Endodermal cell (in vitro differentiated cells): ENCODE data around the gene NTRK1. TPM values are rescaled to one million over a fixed set of nuclear protein-coding genes. Genes with fewer than 3 reads are reported as not detected.

Experiments
- DNase-seq: peaks from one replicate; pipeline ENCODE4 v3.0.0-alpha.2; 2017
- H3K27ac ChIP-seq: 2 replicates; pipeline ENCODE4 v1.5.1; 2013; ENCODE audit warnings: mild to moderate bottlenecking, low read depth, low read length, moderate library complexity
- H3K27me3 ChIP-seq: 2 replicates; pipeline ENCODE4 v1.6.1; 2013; ENCODE audit warnings: mild to moderate bottlenecking, low read length, moderate library complexity; ENCODE audit not compliant: insufficient read depth, control insufficient read depth, poor library complexity, severe bottlenecking
- H3K36me3 ChIP-seq: 2 replicates; pipeline ENCODE4 v1.7.0; 2013; ENCODE audit warnings: mild to moderate bottlenecking, low read length, moderate library complexity; ENCODE audit not compliant: control insufficient read depth, insufficient read depth
- H3K4me1 ChIP-seq: one replicate; pipeline ENCODE4 v1.7.0; 2013; ENCODE audit warnings: low read length; ENCODE audit not compliant: control insufficient read depth, insufficient read depth
- H3K4me3 ChIP-seq: 2 replicates; pipeline ENCODE4 v1.5.1; 2013; ENCODE audit warnings: mild to moderate bottlenecking, low read length, moderate library complexity
- H3K9ac ChIP-seq: 2 replicates; pipeline ENCODE4 v1.6.1; 2013; ENCODE audit warnings: mild to moderate bottlenecking, low read length, moderate library complexity; ENCODE audit not compliant: poor library complexity, severe bottlenecking; ENCODE audit errors: extremely low read depth
- H3K9me3 ChIP-seq: 2 replicates; pipeline ENCODE4 v1.6.1; 2013; ENCODE audit warnings: mild to moderate bottlenecking, low read length, moderate library complexity; ENCODE audit not compliant: control insufficient read depth
- H3K27ac Mint-ChIP-seq: 2 replicates; pipeline ENCODE4 v1.8.0; 2020; ENCODE audit warnings: mixed read lengths
- H3K27me3 Mint-ChIP-seq: 2 replicates; pipeline ENCODE4 v1.8.0; 2021; ENCODE audit warnings: mild to moderate bottlenecking, mixed read lengths; ENCODE audit not compliant: insufficient read depth
- H3K36me3 Mint-ChIP-seq: 2 replicates; pipeline ENCODE4 v1.8.0; 2020; ENCODE audit warnings: low read depth, mixed read lengths
- H3K4me1 Mint-ChIP-seq: 2 replicates; pipeline ENCODE4 v1.8.0; 2020; ENCODE audit warnings: mixed read lengths
- H3K4me3 Mint-ChIP-seq: 2 replicates; pipeline ENCODE4 v1.8.0; 2020; ENCODE audit warnings: mild to moderate bottlenecking, moderate library complexity, mixed read lengths
- H3K9me3 Mint-ChIP-seq: 2 replicates; pipeline ENCODE4 v1.8.0; 2020; ENCODE audit warnings: mild to moderate bottlenecking, mixed read lengths
- WGBS, 2 experiments: methylation state at CpG; one replicate each; pipeline versions ENCODE4 v1.1.5 to v1.1.7; 2013; ENCODE audit warnings: missing lambda C conversion rate in 2 of 2, mixed read lengths in 1 of 2; ENCODE audit not compliant: insufficient coverage in 1 of 2, insufficient read length in 1 of 2; 5-methylcytosine and 5-hydroxymethylcytosine counted together
- total RNA-seq, 2 donors: library from RNA; stranded (reverse); fragmentation: NEBNext Ultra II Directional in 1 of 2; extraction: Animal tissue kit (Norgen Biotek cat#: 25700) in 1 of 2; gene quantifications; 2 replicates in 1 of 2; 3 replicates in 1 of 2; pipeline ENCODE4 v1.2.1, GENCODE V29; 2021
- TF ChIP-seq, protein P1 (sequence below): fragments of 200-600 bp; sonication (generic); conservative IDR thresholded peaks from 2 replicates; pipeline ENCODE4 v1.5.0; 2021; ENCODE audit warnings: antibody characterized with exemption, mild to moderate bottlenecking

The NTRK1 gene
- total RNA-seq, 2 donors from 2014 or later, result 0.44 to 0.82 TPM

GRCh38 chr1:156813298-156813697 is 47.4 kb upstream of the NTRK1 start:
- H3K27ac ChIP-seq, result no peak overlapping the region

DNA sequence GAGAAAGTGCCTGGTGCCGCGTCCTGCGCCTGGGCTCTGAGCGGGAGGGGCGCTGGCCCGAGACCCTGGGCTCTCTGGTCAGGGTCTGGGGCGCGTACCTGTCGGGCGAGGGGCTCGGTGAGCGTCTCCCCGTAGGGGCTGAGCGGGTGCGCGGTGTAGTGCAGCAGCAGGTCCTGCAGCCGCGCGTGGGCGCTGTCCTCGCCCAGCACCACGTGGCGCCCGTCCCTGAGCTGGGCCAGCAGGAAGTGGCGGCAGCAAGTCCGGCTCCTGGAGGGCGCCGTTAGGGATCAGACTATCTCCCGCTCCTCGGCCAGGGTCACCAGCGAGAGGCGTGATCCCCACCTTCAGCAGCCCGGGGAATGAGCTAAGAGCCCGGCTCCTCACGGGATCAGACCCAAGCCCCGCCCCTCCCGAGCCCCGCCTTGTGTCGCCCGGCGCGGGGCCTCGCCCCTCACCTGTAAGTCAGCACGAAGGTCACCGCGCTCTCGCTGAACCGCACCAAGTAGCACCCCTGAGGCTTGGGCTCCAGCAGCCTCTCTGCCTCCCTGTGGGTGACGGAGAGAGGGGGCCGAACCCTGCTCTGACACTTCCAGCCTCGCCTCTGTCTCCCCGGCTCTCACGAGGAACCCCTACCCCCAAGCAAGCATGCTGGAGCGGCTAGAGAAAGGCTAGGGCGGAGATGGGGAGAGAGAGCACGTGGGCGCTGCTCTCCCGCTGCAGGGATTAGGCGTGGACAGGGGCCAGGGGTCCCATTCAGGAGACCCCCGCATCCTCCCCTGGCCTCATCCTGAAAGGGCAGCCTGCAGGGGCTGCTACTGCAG is 46.7 kb upstream of the NTRK1 start:
- WGBS, 2 experiments, result 11 to 20% methylated on average over 28 to 60 of the region's 60 CpGs
- no peaks in the 10 kb centered on the region for H3K36me3 ChIP-seq
- H3K9ac ChIP-seq, result peak overlapping the region; percentile 15
- TF ChIP-seq, protein P1, sequence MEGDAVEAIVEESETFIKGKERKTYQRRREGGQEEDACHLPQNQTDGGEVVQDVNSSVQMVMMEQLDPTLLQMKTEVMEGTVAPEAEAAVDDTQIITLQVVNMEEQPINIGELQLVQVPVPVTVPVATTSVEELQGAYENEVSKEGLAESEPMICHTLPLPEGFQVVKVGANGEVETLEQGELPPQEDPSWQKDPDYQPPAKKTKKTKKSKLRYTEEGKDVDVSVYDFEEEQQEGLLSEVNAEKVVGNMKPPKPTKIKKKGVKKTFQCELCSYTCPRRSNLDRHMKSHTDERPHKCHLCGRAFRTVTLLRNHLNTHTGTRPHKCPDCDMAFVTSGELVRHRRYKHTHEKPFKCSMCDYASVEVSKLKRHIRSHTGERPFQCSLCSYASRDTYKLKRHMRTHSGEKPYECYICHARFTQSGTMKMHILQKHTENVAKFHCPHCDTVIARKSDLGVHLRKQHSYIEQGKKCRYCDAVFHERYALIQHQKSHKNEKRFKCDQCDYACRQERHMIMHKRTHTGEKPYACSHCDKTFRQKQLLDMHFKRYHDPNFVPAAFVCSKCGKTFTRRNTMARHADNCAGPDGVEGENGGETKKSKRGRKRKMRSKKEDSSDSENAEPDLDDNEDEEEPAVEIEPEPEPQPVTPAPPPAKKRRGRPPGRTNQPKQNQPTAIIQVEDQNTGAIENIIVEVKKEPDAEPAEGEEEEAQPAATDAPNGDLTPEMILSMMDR, result peak; percentile 71
- DNase-seq, result peak; percentile 93
- peak overlapping the region; percentile 45 for H3K4me3 Mint-ChIP-seq
- H3K27ac ChIP-seq, result no peak overlapping the region
- no peaks in the 10 kb centered on the region for H3K9me3 Mint-ChIP-seq
- peaks cover 11% of the 10 kb centered on the region for H3K4me1 Mint-ChIP-seq
- no peaks in the 10 kb centered on the region for H3K36me3 Mint-ChIP-seq
- H3K9me3 ChIP-seq, result no peaks in the 10 kb centered on the region
- H3K27me3 Mint-ChIP-seq, result peaks cover 63% of the 10 kb centered on the region
- H3K27ac Mint-ChIP-seq, result peak overlapping the region; percentile 55
- H3K4me3 ChIP-seq, result peak overlapping the region; percentile 69
- peaks cover 30% of the 10 kb centered on the region for H3K27me3 ChIP-seq
- no peaks in the 10 kb centered on the region for H3K4me1 ChIP-seq

More at GRCh38 chr1:156813298-156813697, 47.4 kb upstream of the NTRK1 start:
- Histone ChIP-seq H3K4me3 (peak overlapping the region; percentile 69), H3K27me3 (peaks cover 30% of the 10 kb centered on the region), H3K36me3 (no peaks in the 10 kb centered on the region), H3K9me3 (no peaks in the 10 kb centered on the region), H3K9ac (peak overlapping the region; percentile 15), H3K4me1 (no peaks in the 10 kb centered on the region)
- H3K9me3 Mint-ChIP-seq, result no peaks in the 10 kb centered on the region
- H3K27ac Mint-ChIP-seq, result peak overlapping the region; percentile 18
- TF ChIP-seq, protein P1, result no peak
- no peak for DNase-seq
- 66 to 68% methylated on average over 5 to 10 of the region's 10 CpGs for WGBS, 2 experiments
- peak overlapping the region; percentile 45 for H3K4me3 Mint-ChIP-seq
- no peaks in the 10 kb centered on the region for H3K36me3 Mint-ChIP-seq
- peaks cover 11% of the 10 kb centered on the region for H3K4me1 Mint-ChIP-seq
- H3K27me3 Mint-ChIP-seq, result peaks cover 60% of the 10 kb centered on the region

- H3K4me1 Mint-ChIP-seq, result peaks cover 11% of the 10 kb centered on the region
- no peak overlapping the region for H3K27ac Mint-ChIP-seq
- H3K27me3 ChIP-seq, result peaks cover 30% of the 10 kb centered on the region
- H3K36me3 Mint-ChIP-seq, result no peaks in the 10 kb centered on the region
- no peaks in the 10 kb centered on the region for H3K36me3 ChIP-seq
- no peak overlapping the region for H3K4me3 ChIP-seq
- H3K27me3 Mint-ChIP-seq, result peaks cover 63% of the 10 kb centered on the region
- H3K9ac ChIP-seq, result no peak overlapping the region
- no peaks in the 10 kb centered on the region for H3K9me3 ChIP-seq
- WGBS, 2 experiments, result 95% methylated on average over 2 to 7 of the region's 7 CpGs
- no peaks in the 10 kb centered on the region for H3K4me1 ChIP-seq
- H3K9me3 Mint-ChIP-seq, result no peaks in the 10 kb centered on the region
- peak overlapping the region; percentile 45 for H3K4me3 Mint-ChIP-seq
- DNase-seq, result no peak
- TF ChIP-seq, protein P1, result no peak
- no peak overlapping the region for H3K27ac ChIP-seq
Observed at GRCh38 chr1:156814571-156815260, 45.9 kb upstream of the NTRK1 start.
